Measurements from ENCODE around the gene DAZAP1. TPM values are rescaled to one million over a fixed set of nuclear protein-coding genes. Genes with fewer than 3 reads are reported as not detected.

Gene DAZAP1
- total RNA-seq, 1 donor from 2014 or later, result 107 TPM

DNA sequence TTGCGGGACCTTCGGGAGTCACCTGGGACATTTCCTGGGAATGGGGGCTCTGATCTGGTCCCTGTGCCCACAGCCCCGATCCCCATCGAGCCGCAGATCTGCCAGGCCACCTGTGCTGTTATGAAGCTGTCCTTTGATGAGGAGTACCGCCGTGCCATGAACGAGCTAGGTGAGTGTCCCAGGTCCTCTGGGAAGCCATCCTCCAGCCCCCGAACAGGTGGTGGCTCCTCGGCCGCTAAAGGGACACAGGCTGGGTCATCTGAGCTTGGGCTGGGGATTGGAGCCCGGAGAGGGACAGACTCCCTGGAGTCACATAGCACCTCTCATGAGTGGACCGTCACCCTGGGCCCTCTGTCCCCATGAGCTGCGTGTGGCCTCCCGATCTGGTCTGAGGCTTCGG lies 50.5 kb downstream of the DAZAP1 start:
- peaks cover 22% of the 10 kb centered on the region for H3F3A ChIP-seq (ENCODE audit: low read depth)

GRCh38 chr19:1459479-1459878 lies 52.1 kb downstream of the DAZAP1 start:
- Histone ChIP-seq H4K20me1 (ENCODE audit: low read depth) (peaks cover 85% of the 10 kb centered on the region), H3F3A (ENCODE audit: low read depth) (peaks cover 13% of the 10 kb centered on the region), H3K27me3 (peaks cover 72% of the 10 kb centered on the region), H3K79me2 (ENCODE audit: low read depth) (no peaks in the 10 kb centered on the region), H3K9me3 (ENCODE audit: low read depth) (no peaks in the 10 kb centered on the region), H3K4me2 (no peak overlapping the region), H3K36me3 (no peaks in the 10 kb centered on the region), H3K4me3 (no peak overlapping the region), H3K9ac (no peak overlapping the region), H2AFZ (replicated peaks) (no peak overlapping the region), H3K4me1 (no peaks in the 10 kb centered on the region), H3K27ac (no peak overlapping the region)
- Mint-ChIP-seq H3K9me3 (no peaks in the 10 kb centered on the region), H3K27ac (no peak overlapping the region), H3K27me3 (ENCODE audit: insufficient read depth, low read depth) (peaks cover 17% of the 10 kb centered on the region), H3K4me1 (peaks cover 6% of the 10 kb centered on the region), H3K36me3 (peaks cover 17% of the 10 kb centered on the region), H3K4me3 (no peak overlapping the region)
- no peak for DNase-seq (ENCODE audit: low spot score)
- TF ChIP-seq EZH2 (IDR thresholded peaks at IDR 0.05) (no peak), EZH2phosphoT487 (IDR thresholded peaks at IDR 0.05) (no peak)
- TF ChIP-seq, protein P1, sequence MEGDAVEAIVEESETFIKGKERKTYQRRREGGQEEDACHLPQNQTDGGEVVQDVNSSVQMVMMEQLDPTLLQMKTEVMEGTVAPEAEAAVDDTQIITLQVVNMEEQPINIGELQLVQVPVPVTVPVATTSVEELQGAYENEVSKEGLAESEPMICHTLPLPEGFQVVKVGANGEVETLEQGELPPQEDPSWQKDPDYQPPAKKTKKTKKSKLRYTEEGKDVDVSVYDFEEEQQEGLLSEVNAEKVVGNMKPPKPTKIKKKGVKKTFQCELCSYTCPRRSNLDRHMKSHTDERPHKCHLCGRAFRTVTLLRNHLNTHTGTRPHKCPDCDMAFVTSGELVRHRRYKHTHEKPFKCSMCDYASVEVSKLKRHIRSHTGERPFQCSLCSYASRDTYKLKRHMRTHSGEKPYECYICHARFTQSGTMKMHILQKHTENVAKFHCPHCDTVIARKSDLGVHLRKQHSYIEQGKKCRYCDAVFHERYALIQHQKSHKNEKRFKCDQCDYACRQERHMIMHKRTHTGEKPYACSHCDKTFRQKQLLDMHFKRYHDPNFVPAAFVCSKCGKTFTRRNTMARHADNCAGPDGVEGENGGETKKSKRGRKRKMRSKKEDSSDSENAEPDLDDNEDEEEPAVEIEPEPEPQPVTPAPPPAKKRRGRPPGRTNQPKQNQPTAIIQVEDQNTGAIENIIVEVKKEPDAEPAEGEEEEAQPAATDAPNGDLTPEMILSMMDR (IDR thresholded peaks at IDR 0.05), result no peak

More for the DNA sequence above, 50.5 kb downstream of the DAZAP1 start:
- Mint-ChIP-seq H3K9me3 (no peaks in the 10 kb centered on the region), H3K4me1 (peaks cover 14% of the 10 kb centered on the region), H3K4me3 (no peak overlapping the region), H3K36me3 (peaks cover 17% of the 10 kb centered on the region), H3K27me3 (ENCODE audit: insufficient read depth, low read depth) (peaks cover 14% of the 10 kb centered on the region), H3K27ac (no peak overlapping the region)
- H3K27ac ChIP-seq, result no peak overlapping the region
- peaks cover 72% of the 10 kb centered on the region for H3K27me3 ChIP-seq
- no peak overlapping the region for H3K9ac ChIP-seq
- no peaks in the 10 kb centered on the region for H3K9me3 ChIP-seq (ENCODE audit: low read depth)
- H4K20me1 ChIP-seq (ENCODE audit: low read depth), result peaks cover 83% of the 10 kb centered on the region
- TF ChIP-seq EZH2phosphoT487 (IDR thresholded peaks at IDR 0.05) (no peak), EZH2 (IDR thresholded peaks at IDR 0.05) (no peak)
- TF ChIP-seq, protein P1 (IDR thresholded peaks at IDR 0.05), result no peak
- H3K4me1 ChIP-seq, result peaks cover 8% of the 10 kb centered on the region
- no peaks in the 10 kb centered on the region for H3K79me2 ChIP-seq (ENCODE audit: low read depth)
- H2AFZ ChIP-seq (replicated peaks), result no peak overlapping the region
- H3K4me3 ChIP-seq, result no peak overlapping the region
- no peak for DNase-seq (ENCODE audit: low spot score)
- H3K36me3 ChIP-seq, result no peaks in the 10 kb centered on the region
- no peak overlapping the region for H3K4me2 ChIP-seq

DNA sequence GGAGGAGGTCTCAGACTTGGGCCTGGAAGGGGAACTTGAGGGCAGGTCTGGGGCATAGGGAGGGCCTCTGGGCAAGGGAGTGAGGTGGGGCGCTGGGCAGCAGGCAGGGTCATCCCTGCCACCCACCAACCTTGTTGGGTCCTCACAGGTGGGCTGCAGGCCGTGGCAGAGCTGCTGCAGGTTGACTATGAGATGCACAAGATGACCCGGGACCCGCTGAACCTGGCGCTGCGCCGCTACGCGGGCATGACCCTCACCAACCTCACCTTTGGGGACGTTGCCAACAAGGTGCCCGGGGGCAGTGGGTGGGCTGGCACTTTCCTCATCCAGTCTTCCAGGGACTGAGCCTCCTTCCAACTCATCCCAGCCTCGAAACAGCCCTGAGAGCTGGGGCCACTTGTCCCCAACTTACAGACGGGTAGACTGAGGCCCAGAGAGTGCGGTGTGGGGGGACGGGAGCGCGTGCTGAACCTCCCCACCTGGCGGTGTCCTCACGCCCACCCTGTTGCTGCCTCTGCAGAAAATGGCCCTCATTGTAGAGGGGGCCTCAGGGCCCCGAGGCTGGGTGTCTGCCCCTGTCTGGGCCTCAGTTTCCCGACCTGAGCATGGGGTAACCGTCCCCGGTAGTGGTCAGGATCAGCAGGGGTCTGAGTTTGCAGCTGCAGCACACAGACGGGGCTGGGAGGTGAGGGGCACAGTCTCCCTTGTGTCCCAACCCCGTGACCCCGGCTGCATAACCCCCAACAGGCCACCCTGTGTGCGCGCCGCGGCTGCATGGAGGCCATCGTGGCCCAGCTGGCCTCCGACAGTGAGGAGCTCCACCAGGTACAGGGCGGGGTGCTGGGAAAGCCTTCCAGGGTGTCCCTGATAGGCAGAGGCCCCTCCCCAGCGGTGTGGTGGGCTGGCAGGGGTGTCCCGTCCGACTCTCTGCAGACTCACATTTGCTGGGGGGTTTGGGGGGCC lies 52.9 kb downstream of the DAZAP1 start:
- Mint-ChIP-seq H3K4me3 (no peak overlapping the region), H3K27me3 (ENCODE audit: insufficient read depth, low read depth) (peaks cover 20% of the 10 kb centered on the region), H3K4me1 (peaks cover 6% of the 10 kb centered on the region), H3K36me3 (peaks cover 17% of the 10 kb centered on the region), H3K9me3 (no peaks in the 10 kb centered on the region), H3K27ac (no peak overlapping the region)
- TF ChIP-seq, protein P1 (IDR thresholded peaks at IDR 0.05), result no peak
- TF ChIP-seq EZH2phosphoT487 (IDR thresholded peaks at IDR 0.05) (no peak), EZH2 (IDR thresholded peaks at IDR 0.05) (no peak)
- Histone ChIP-seq H3K27ac (no peak overlapping the region), H3K4me3 (no peak overlapping the region), H3K27me3 (peaks cover 72% of the 10 kb centered on the region), H3K36me3 (no peaks in the 10 kb centered on the region), H3K9ac (no peak overlapping the region), H3F3A (ENCODE audit: low read depth) (peaks cover 6% of the 10 kb centered on the region), H4K20me1 (ENCODE audit: low read depth) (peaks cover 88% of the 10 kb centered on the region), H3K4me2 (no peak overlapping the region), H3K79me2 (ENCODE audit: low read depth) (no peaks in the 10 kb centered on the region), H3K9me3 (ENCODE audit: low read depth) (no peaks in the 10 kb centered on the region), H2AFZ (replicated peaks) (no peak overlapping the region), H3K4me1 (no peaks in the 10 kb centered on the region)
- no peak for DNase-seq (ENCODE audit: low spot score)
